CD4-positive, alpha-beta T cell treated with Interleukin-4 for 4 hours (primary cell): Measurements from ENCODE around the gene KIF6.
"Not testable (repeated sequence)": the region's sequence is repeated elsewhere in the genome, so short reads cannot be mapped to it uniquely, and the experiment has no call there.

Source experiments
- DNase-seq: peaks from one replicate; pipeline ENCODE4 v3.0.0-alpha.2; 2020

Gene KIF6

GRCh38 chr6:39302669-39303424 lies 422.4 kb downstream of the KIF6 start:
- DNase-seq, result peak; percentile 72

DNA sequence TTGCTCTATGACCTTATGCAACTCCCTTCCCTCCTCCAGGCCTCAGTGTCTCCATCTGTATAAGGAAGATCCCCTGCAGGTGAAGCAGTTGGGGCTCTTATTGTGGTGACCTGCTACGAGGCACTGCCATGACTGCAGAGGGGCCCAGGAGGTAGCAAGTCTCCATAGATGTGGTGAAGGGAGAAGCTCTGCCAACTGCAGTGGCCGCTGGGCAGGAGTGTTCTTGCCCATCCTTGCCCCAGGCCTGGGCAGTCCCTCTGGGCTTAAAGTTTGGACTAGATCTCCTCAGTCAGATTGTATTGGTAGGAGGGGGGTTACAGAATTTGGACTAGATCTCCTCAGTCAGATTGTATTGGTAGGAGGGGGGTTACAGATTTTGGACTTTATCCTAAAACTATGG lies 423.2 kb downstream of the KIF6 start:
- no peak for DNase-seq

- no peak for DNase-seq
These were observed 423.6 kb downstream of the KIF6 start for GRCh38 chr6:39301606-39302005.

DNA sequence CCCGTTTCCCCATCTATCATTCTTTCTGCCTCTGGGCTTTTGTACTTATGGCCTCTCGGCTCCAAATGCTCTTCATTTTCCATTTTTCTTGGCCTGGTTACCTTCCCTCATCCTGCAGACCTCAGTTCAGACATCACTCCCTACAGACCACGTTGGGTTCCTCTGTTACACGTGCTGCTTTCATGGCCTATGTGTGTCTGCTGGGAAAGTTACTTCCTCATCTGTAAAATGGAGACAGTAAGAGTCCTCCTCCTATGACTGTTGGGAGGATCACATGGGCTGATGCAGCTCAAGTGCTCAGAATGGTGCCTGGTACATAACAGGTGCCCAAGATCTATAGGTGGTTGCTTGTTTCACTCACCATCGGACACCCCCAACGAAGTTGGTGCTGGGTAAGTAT lies 424.5 kb downstream of the KIF6 start:
- no peak for DNase-seq

DNA sequence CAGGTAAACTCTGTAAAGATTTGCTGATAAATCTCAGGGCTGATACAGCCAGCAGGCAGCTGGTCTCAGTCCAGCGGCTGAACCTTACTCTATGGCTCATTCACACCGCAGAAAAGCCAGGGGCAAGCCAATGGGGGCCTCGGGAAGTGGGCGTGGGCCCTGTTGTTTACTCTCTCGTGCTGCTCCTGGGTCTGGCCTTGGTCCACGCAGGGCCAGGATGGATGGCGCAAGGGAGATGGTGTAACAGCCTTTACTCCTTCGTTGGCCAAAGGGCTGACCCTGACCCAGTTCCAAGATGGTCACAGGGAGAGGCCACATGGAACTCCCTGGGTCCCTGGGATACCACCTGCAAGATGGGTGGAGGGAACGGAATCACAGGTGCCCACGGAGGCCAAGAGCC lies 427.1 kb downstream of the KIF6 start:
- no peak for DNase-seq

DNA sequence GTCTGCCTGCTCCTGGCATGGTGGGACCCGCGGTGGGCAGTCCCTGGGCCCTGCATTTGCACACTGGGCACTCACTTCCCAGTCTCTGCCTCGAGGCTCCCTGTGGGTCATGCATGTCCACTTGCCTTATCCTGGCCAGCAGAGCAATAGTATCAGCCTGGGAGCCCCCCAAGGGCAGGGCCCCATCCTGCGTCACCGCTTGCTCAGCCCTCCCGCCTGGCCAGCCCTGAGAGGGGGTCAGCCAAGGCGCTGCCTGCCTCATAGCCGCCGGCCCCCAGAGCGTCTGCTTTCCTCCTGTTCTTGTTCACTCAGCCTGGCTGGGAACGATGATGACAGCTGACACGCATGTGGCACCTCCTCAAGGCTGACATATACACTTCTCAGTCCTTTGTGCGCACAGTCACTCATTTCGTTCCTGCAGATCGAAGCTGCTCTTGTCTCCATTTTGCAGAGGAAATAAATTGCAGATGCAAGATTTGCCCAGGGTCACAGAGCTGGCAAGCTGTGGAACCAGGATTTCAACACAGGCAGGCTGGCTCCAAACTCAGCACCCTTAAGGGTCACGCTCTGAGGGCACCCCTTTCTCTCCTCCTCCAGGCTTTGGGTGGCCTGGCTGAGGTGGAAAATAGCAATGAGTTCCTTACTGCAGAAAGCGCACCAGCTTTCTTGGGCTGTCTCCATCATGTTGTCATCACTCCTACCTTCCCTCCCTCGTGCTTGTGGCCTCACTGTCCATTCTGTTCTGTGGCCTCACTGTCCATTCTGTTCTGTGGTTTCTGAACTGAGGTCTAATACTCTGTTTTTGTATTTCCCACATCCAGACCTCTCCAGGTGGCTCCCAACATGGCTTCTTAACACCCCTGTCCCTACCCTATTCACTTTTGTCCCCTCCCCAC lies 428.2 kb downstream of the KIF6 start:
- no peak for DNase-seq

DNA sequence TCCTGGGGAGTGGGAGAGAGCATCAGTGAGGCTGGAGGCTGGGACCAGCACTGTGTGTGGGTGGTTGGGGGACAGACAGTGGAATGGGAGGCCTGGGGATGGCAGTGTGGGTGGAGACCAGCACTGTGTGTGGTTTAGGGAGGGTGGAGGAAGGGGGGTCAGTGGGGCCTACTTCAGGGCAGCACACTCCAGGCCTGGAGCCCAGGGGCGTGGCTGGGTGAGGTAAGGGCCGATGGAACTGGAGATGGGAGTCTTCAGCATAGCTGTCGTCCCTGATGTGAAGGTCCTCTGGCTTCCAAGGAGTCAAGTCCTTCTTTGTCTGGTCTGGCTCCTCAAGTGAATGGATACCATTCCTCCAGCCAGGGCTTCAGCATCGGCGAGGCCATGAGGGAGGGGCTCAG lies 429.6 kb downstream of the KIF6 start:
- DNase-seq, result no peak

- no peak for DNase-seq
These were observed 430.3 kb downstream of the KIF6 start for GRCh38 chr6:39294899-39295298.

DNA sequence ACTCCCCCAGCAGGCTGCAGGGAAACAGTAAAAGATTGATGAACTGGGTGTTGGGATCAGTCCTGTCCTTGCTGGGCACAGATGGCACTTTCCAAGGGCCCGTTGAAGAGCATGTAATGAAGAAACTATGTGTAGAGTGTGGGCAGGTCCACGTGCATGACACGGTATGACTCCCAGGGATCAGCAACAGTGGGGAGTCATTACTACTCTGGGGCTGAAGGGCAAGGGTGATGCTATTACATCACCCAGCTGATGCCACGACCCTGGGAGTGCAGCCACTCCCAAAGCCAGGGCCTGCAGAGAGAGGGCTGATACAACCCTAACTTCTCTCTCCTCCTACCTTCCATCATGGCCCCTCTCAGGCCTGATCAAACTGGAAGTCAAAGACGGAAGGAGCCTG lies 431.1 kb downstream of the KIF6 start:
- no peak for DNase-seq

- no peak for DNase-seq
These were observed 432.6 kb downstream of the KIF6 start for GRCh38 chr6:39292637-39293036.

DNA sequence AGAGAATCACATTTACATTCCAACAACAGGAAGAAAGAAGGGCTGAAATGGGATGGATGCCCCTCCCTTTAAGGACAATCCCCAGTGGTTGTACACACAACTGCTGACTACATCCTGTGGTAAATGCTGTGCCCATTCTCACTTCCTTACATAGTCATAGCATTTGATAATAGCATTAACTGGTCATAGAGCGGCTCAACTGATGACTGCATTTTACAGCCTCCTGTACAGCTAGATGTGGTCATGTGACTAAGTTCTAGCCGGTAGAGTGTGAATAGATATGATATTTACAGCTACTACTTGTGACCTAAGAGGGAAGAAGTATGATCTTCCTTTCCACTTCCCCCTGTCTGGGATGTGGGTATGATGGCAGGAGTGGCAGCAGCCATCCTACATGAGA lies 435.7 kb downstream of the KIF6 start:
- DNase-seq, result no peak

GRCh38 chr6:39287601-39288000 lies 437.6 kb downstream of the KIF6 start:
- no peak for DNase-seq

GRCh38 chr6:39286596-39286995 lies 438.6 kb downstream of the KIF6 start:
- DNase-seq, result not testable (repeated sequence)

- DNase-seq, result no peak
These were observed 442.4 kb downstream of the KIF6 start for GRCh38 chr6:39282774-39283173.

DNA sequence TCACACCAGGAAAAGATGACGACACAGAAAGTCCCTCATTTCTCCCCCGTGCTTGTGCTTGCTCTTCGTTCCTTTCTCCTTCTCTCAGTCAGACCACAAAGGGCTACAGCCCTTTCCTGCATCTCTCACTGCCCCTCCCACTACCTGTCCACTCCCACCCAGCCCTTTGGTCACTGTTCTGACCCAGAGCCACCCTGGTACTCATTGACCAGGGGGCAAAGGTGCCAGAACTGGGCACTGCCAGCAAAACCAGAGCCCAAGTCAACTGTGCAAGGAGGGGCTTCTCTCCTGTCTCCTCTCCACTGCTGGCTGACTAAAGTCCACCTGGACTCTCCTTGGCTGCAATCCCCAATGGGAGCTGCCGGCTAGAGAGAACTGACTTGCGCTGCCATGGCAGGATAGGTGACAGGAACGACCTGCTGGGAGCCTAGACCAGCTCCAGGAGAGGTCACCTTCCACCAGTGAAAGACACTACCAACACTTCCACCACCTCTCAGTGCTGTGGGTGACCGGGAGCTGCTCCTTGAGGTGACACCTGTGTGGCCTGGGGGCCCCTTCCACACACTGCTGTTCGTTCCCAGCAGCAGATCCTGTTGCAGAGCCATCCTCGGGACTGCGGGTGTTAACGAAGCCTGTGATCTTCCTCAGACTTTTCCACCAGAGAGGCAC lies 443.8 kb downstream of the KIF6 start:
- DNase-seq, result no peak

DNA sequence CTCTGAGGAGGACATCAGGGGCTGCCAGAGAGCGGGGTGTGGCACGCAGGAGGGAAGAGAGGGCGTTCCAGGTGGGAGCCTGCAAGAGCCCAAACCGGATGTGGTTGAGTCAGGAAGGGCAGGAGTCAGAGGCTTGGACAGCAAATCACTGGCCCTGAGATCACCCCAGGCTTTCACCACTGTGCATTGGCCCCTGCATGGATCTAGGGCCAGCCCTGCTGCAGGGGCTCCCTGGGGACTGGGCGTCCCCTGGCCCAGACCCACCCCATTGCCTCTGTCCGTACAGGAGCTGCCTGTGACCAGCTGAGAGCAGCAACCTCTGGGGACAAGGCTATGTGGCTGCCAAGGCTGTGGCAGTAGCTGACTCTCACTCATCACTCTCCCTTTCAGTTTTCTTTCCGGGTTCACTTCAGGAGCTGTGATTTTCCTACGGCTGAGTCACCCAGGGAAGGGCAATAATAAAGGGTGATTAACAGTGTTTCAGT lies 444.9 kb downstream of the KIF6 start:
- no peak for DNase-seq
